H9 (cell line): ENCODE measurements around the gene GLB1L3. TPM values are rescaled to one million over a fixed set of nuclear protein-coding genes. Genes with fewer than 3 reads are reported as not detected.

Experiments
- DNase-seq: peaks from one replicate; pipeline ENCODE4 v3.0.0-alpha.2; 2017
- H2AFZ ChIP-seq: one replicate; pipeline ENCODE4 v1.6.1; 2013; ENCODE audit warnings: mild to moderate bottlenecking, low read length, control low read depth, moderate library complexity
- H2AK5ac ChIP-seq: 2 replicates; pipeline ENCODE4 v1.6.1; 2013; ENCODE audit warnings: low read length, control low read depth, mixed read lengths; ENCODE audit not compliant: insufficient read length
- H2BK120ac ChIP-seq: one replicate; pipeline ENCODE4 v1.6.1; 2013; ENCODE audit warnings: low read depth, mild to moderate bottlenecking, low read length, control low read depth, inconsistent platforms; ENCODE audit not compliant: poor library complexity, severe bottlenecking
- H2BK12ac ChIP-seq: 2 replicates; pipeline ENCODE4 v1.6.1; 2013; ENCODE audit warnings: low read length, control low read depth, mixed read lengths, low read depth; ENCODE audit not compliant: insufficient read length
- H2BK15ac ChIP-seq: 2 replicates; pipeline ENCODE4 v1.6.1; 2013; ENCODE audit warnings: low read depth, low read length, control low read depth
- H2BK20ac ChIP-seq: one replicate; pipeline ENCODE4 v1.6.1; 2013; ENCODE audit warnings: low read depth, mild to moderate bottlenecking, low read length, control low read depth, inconsistent platforms; ENCODE audit not compliant: poor library complexity, severe bottlenecking
- H2BK5ac ChIP-seq: 2 replicates; pipeline ENCODE4 v1.6.1; 2013; ENCODE audit warnings: low read length, control low read depth, mixed read lengths; ENCODE audit not compliant: insufficient read length
- H3K14ac ChIP-seq: 2 replicates; pipeline ENCODE4 v1.6.1; 2013; ENCODE audit warnings: low read length, control low read depth; ENCODE audit not compliant: insufficient read depth
- H3K18ac ChIP-seq: 2 replicates; pipeline ENCODE4 v1.6.1; 2013; ENCODE audit warnings: low read depth, mild to moderate bottlenecking, mixed read lengths, low read length, control low read depth; ENCODE audit not compliant: insufficient read length
- H3K23ac ChIP-seq: 2 replicates; pipeline ENCODE4 v1.6.1; 2013; ENCODE audit warnings: low read length, control low read depth, mixed read lengths, low read depth; ENCODE audit not compliant: insufficient read length
- H3K23me2 ChIP-seq: 2 replicates; pipeline ENCODE4 v1.6.1; 2013; ENCODE audit warnings: low read depth, mild to moderate bottlenecking, mixed read lengths, low read length, control low read depth; ENCODE audit not compliant: insufficient read length, poor library complexity, severe bottlenecking
- H3K27ac ChIP-seq: 2 replicates; pipeline ENCODE4 v1.5.1; 2013; ENCODE audit warnings: low read length, control low read depth, mixed read lengths, low read depth; ENCODE audit not compliant: insufficient read length
- H3K27me3 ChIP-seq: 2 replicates; pipeline ENCODE4 v1.6.1; 2013; ENCODE audit warnings: low read length, control low read depth, inconsistent platforms; ENCODE audit not compliant: insufficient read depth
- H3K4ac ChIP-seq: 2 replicates; pipeline ENCODE4 v1.6.1; 2013; ENCODE audit warnings: low read depth, mild to moderate bottlenecking, control low read depth, inconsistent platforms, low read length, moderate library complexity
- H3K4me1 ChIP-seq: 2 replicates; pipeline ENCODE4 v1.6.1; 2013; ENCODE audit warnings: low read length, control low read depth, inconsistent platforms; ENCODE audit not compliant: insufficient read depth
- H3K4me2 ChIP-seq: 2 replicates; pipeline ENCODE4 v1.6.1; 2013; ENCODE audit warnings: low read length, control low read depth, mixed read lengths; ENCODE audit not compliant: insufficient read length, insufficient read depth
- H3K56ac ChIP-seq: 2 replicates; pipeline ENCODE4 v1.6.1; 2013; ENCODE audit warnings: low read depth, mild to moderate bottlenecking, mixed read lengths, low read length, control low read depth; ENCODE audit not compliant: insufficient read length
- H3K79me1 ChIP-seq: 2 replicates; pipeline ENCODE4 v1.6.1; 2013; ENCODE audit warnings: low read depth, mild to moderate bottlenecking, moderate library complexity, low read length, control low read depth, inconsistent platforms; ENCODE audit not compliant: insufficient read depth, poor library complexity, severe bottlenecking
- H3K79me2 ChIP-seq: 2 replicates; pipeline ENCODE4 v1.6.1; 2013; ENCODE audit warnings: low read length, control low read depth, inconsistent platforms; ENCODE audit not compliant: insufficient read depth
- H3K9ac ChIP-seq: 2 replicates; pipeline ENCODE4 v1.6.1; 2013; ENCODE audit warnings: low read length, control low read depth, mixed read lengths; ENCODE audit not compliant: insufficient read length; ENCODE audit errors: extremely low read depth
- H3K9me3 ChIP-seq: one replicate; pipeline ENCODE4 v1.6.1; 2013; ENCODE audit warnings: low read depth, low read length, inconsistent platforms; ENCODE audit not compliant: control insufficient read depth
- H3T11ph ChIP-seq: one replicate; pipeline ENCODE4 v1.6.1; 2013; ENCODE audit warnings: mild to moderate bottlenecking, low read length, control low read depth, inconsistent platforms
- H4K20me1 ChIP-seq: one replicate; pipeline ENCODE4 v1.6.1; 2013; ENCODE audit not compliant: control insufficient read depth, insufficient read length, insufficient read depth
- H4K5ac ChIP-seq: 2 replicates; pipeline ENCODE4 v1.6.1; 2013; ENCODE audit warnings: low read depth, mild to moderate bottlenecking, mixed read lengths, low read length, control low read depth; ENCODE audit not compliant: insufficient read length
- H4K8ac ChIP-seq: replicated peaks from 2 replicates; pipeline ENCODE4 v1.6.1; 2013; ENCODE audit warnings: low read length, control low read depth, mixed read lengths, low read depth; ENCODE audit not compliant: insufficient read length
- H4K91ac ChIP-seq: 2 replicates; pipeline ENCODE4 v1.6.1; 2013; ENCODE audit warnings: low read depth, mild to moderate bottlenecking, moderate library complexity, mixed read lengths, low read length, control low read depth; ENCODE audit not compliant: insufficient read length
- H3K27ac Mint-ChIP-seq, 3 experiments: 2 replicates in 2 of 3; 3 replicates in 1 of 3; pipeline ENCODE4 v1.8.0; 2020 to 2021; ENCODE audit warnings: mixed read lengths in 3 of 3, mild to moderate bottlenecking in 1 of 3, moderate library complexity in 1 of 3
- H3K27me3 Mint-ChIP-seq: 2 replicates; pipeline ENCODE4 v1.8.0; 2021; ENCODE audit warnings: low read depth, mild to moderate bottlenecking, moderate library complexity, mixed read lengths
- H3K36me3 Mint-ChIP-seq, 3 experiments: 2 replicates in 2 of 3; 3 replicates in 1 of 3; pipeline ENCODE4 v1.8.0; 2020 to 2021; ENCODE audit warnings: low read depth in 3 of 3, mixed read lengths in 3 of 3; ENCODE audit not compliant: insufficient read depth in 1 of 3
- H3K4me1 Mint-ChIP-seq, 2 experiments: 2 replicates each; pipeline ENCODE4 v1.8.0; 2020; ENCODE audit warnings: mixed read lengths in 2 of 2
- H3K4me3 Mint-ChIP-seq, 2 experiments: 2 replicates in 1 of 2; 3 replicates in 1 of 2; pipeline ENCODE4 v1.8.0; 2020 to 2021; ENCODE audit warnings: mild to moderate bottlenecking in 2 of 2, mixed read lengths in 2 of 2, moderate library complexity in 1 of 2
- H3K9me3 Mint-ChIP-seq, 2 experiments: 2 replicates in 1 of 2; 3 replicates in 1 of 2; pipeline ENCODE4 v1.8.0; 2020; ENCODE audit warnings: mild to moderate bottlenecking in 2 of 2, mixed read lengths in 2 of 2, moderate library complexity in 1 of 2
- CTCF ChIP-seq: fragments of 200-600 bp; sonication (generic); conservative IDR thresholded peaks from 3 replicates; pipeline ENCODE4 v1.8.0; 2021; ENCODE audit warnings: antibody characterized with exemption, mild to moderate bottlenecking
- WGBS: extraction: QIAGEN DNeasy Blood & Tissue Kit; methylation state at CpG from one replicate; pipeline ENCODE4 v1.1.7; 2013; ENCODE audit warnings: missing lambda C conversion rate, low lambda C conversion rate, mixed read lengths; ENCODE audit not compliant: insufficient read length; ENCODE audit errors: extremely low coverage; 5-methylcytosine and 5-hydroxymethylcytosine counted together
- total RNA-seq: library from RNA; stranded (reverse); gene quantifications from 2 replicates; pipeline ENCODE4 v1.2.1, GENCODE V29; 2021

Gene GLB1L3
- total RNA-seq, 1 experiment from 2014 or later: 11.2 TPM

- H3K56ac ChIP-seq: no peak overlapping the region
- no peak overlapping the region for H3K18ac ChIP-seq
- H3K27ac ChIP-seq: no peak overlapping the region
- H3K14ac ChIP-seq: no peak overlapping the region; the same call in 1 of the 2 replicates
- no peaks in the 10 kb centered on the region for H3K4me1 ChIP-seq
- H2BK5ac ChIP-seq: no peak overlapping the region
- H2BK120ac ChIP-seq: no peak overlapping the region
- Mint-ChIP-seq H3K4me1 (peaks cover 12 to 14% of the 10 kb centered on the region in 2 experiments), H3K36me3 (peaks cover 21 to 46% (median 36%) of the 10 kb centered on the region in 3 experiments), H3K4me3 (no peak overlapping the region), H3K9me3 (no peaks in the 10 kb centered on the region; a peak in 1 of 5 replicates), H3K27ac (peak overlapping the region in 1 of 3 experiments; percentile 10; a peak in 2 of 7 replicates), H3K27me3 (no peaks in the 10 kb centered on the region)
- no peak overlapping the region for H4K8ac ChIP-seq
- H4K5ac ChIP-seq: no peak overlapping the region
- H3K79me2 ChIP-seq: no peaks in the 10 kb centered on the region
- no peak overlapping the region for H3K4me2 ChIP-seq
- H4K91ac ChIP-seq: no peak overlapping the region
- no peaks in the 10 kb centered on the region for H3K23me2 ChIP-seq
- no peak for TF ChIP-seq CTCF
- H2AK5ac ChIP-seq: no peak overlapping the region
- no peak overlapping the region for H3K23ac ChIP-seq
- H3K9ac ChIP-seq: no peak overlapping the region
- no peaks in the 10 kb centered on the region for H4K20me1 ChIP-seq
- H3K9me3 ChIP-seq: no peaks in the 10 kb centered on the region
- H2AFZ ChIP-seq: no peak overlapping the region
- WGBS: no CpG with 5 or more reads among the region's 13 CpGs
- no peak for DNase-seq
- no peak overlapping the region for H2BK12ac ChIP-seq
- H2BK15ac ChIP-seq: no peak overlapping the region
- H3K79me1 ChIP-seq: no peaks in the 10 kb centered on the region
- H3K4ac ChIP-seq: no peak overlapping the region
- H3K27me3 ChIP-seq: no peaks in the 10 kb centered on the region
- H2BK20ac ChIP-seq: no peak overlapping the region
- H3T11ph ChIP-seq: no peak overlapping the region
These were observed 12.3 kb downstream of the GLB1L3 start for GRCh38 chr11:134288486-134288885.
